DMS153 treated with DMSO at 0.1 percent for 48 hours (cell line): ENCODE data around the gene MINDY4B.
A peak's percentile ranks its signal among the peaks of the same experiment; 100 is the strongest.

Experiments
- DNase-seq: peaks from one replicate; lab custom pipeline; 2025; ENCODE audit not compliant: unreplicated experiment; lab: John Stamatoyannopoulos, UW

MINDY4B gene

GRCh38 chr3:150905339-150905738 lies at the start of gene MINDY4B:
Gene MINDY4B (minus strand): TSS chr3:150905439. CDS start chr3:150905439, 0 bp downstream.
- DNase-seq = no peak

GRCh38 chr3:150951923-150952322 lies 46.7 kb upstream of the MINDY4B start:
- no peak for DNase-seq

GRCh38 chr3:150945226-150946032 lies 40.2 kb upstream of the MINDY4B start:
- DNase-seq = no peak

- DNase-seq = no peak
Observed at GRCh38 chr3:150942221-150942620, 37.0 kb upstream of the MINDY4B start.

- no peak for DNase-seq
Observed at GRCh38 chr3:150936693-150937092, 31.5 kb upstream of the MINDY4B start.

- no peak for DNase-seq
Observed at GRCh38 chr3:150933473-150933995, 28.3 kb upstream of the MINDY4B start.

- DNase-seq = no peak
Observed at GRCh38 chr3:150931745-150932144, 26.5 kb upstream of the MINDY4B start.

GRCh38 chr3:150930839-150931238 lies 25.6 kb upstream of the MINDY4B start:
- DNase-seq = no peak

GRCh38 chr3:150928234-150928633 lies 23.0 kb upstream of the MINDY4B start:
- DNase-seq = no peak

GRCh38 chr3:150926328-150926727 lies 21.1 kb upstream of the MINDY4B start:
- DNase-seq = no peak

GRCh38 chr3:150925751-150926201 lies 20.5 kb upstream of the MINDY4B start:
- DNase-seq = peak; percentile 39

- no peak for DNase-seq
Observed at GRCh38 chr3:150922611-150923010, 17.4 kb upstream of the MINDY4B start.

- DNase-seq = no peak
Observed at GRCh38 chr3:150921209-150921608, 16.0 kb upstream of the MINDY4B start.

GRCh38 chr3:150920236-150920635 lies 15.0 kb upstream of the MINDY4B start:
- DNase-seq = no peak

GRCh38 chr3:150917951-150918350 lies 12.7 kb upstream of the MINDY4B start:
- DNase-seq = no peak

GRCh38 chr3:150913133-150913922 lies 8.1 kb upstream of the MINDY4B start:
- DNase-seq = no peak

GRCh38 chr3:150912501-150912900 lies 7.3 kb upstream of the MINDY4B start:
- no peak for DNase-seq

GRCh38 chr3:150911771-150912170 lies 6.5 kb upstream of the MINDY4B start:
- DNase-seq = no peak

GRCh38 chr3:150906461-150906860 lies 1.2 kb upstream of the MINDY4B start:
- DNase-seq = no peak

- DNase-seq = no peak
Observed at GRCh38 chr3:150905746-150906145, 507 bp upstream of the MINDY4B start.

- no peak for DNase-seq
Observed at GRCh38 chr3:150902988-150903387, 2.3 kb downstream of the MINDY4B start.

- no peak for DNase-seq
Observed at GRCh38 chr3:150901793-150902192, 3.4 kb downstream of the MINDY4B start.
